Measurements from ENCODE around the gene PAX8.

Gene PAX8

DNA sequence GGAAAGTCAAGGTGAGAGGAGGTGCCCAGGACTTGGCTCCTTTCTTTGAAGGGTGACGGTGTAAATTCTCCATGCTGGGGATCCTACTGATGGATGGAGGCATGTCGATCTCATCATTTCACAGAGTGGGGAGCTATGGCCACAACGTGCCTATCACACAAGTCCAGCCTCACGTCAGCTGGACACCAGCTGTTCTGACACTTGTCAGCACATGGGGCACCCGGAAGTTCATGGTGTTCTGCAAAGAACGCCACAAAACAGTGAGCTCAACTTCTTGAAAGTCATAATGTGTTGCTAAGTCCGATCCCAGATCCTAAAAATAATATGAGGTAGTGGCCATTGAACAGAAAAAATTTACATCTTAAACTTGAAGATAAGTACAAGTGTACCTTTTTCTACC lies 12.3 kb downstream of the PAX8 start:
- Histone ChIP-seq H3K9ac (ENCODE audit: low read depth, low read length) (no peak overlapping the region), H3K36me3 (ENCODE audit: insufficient read depth, low read length) (no peaks in the 10 kb centered on the region), H3K9me3 (ENCODE audit: control insufficient read depth, insufficient read depth, low read length) (no peaks in the 10 kb centered on the region), H3K4me1 (ENCODE audit: insufficient read depth, low read length) (no peaks in the 10 kb centered on the region)

DNA sequence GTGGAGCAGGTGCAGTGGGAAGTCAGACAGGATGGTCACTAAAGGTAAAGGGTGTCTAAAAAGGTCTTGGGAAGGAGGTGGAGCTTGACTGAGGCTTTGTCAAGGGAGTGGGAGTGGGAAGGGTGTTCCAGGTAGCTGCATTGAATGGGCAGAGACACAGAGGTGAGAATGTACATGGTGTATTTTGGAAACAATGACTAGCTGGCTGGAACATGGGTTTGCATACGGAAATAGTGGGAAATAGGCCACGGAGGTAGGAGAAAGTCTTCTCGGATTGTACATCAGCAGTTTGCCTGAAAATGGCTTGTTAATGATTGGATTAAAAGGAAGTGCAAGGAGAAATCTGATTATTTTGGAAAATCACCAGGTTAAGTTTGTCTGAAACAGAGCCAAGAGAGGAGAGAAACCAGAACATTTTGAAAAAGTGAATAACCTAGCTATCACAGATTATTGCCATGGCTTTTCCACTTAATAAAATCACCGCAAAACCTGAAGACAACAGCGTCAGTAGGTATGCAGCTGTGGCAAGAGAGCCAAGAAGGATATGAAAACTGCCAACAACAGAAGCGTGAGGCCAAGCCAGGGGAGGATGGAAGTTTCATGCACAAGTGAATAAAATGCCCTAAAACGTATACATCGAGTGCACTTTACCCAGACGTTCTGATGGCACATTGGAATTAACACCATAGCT lies 13.9 kb downstream of the PAX8 start:
- Histone ChIP-seq H3K36me3 (ENCODE audit: insufficient read depth, low read length) (no peaks in the 10 kb centered on the region), H3K4me1 (ENCODE audit: insufficient read depth, low read length) (no peaks in the 10 kb centered on the region), H3K9me3 (ENCODE audit: control insufficient read depth, insufficient read depth, low read length) (no peaks in the 10 kb centered on the region), H3K9ac (ENCODE audit: low read depth, low read length) (no peak overlapping the region)

DNA sequence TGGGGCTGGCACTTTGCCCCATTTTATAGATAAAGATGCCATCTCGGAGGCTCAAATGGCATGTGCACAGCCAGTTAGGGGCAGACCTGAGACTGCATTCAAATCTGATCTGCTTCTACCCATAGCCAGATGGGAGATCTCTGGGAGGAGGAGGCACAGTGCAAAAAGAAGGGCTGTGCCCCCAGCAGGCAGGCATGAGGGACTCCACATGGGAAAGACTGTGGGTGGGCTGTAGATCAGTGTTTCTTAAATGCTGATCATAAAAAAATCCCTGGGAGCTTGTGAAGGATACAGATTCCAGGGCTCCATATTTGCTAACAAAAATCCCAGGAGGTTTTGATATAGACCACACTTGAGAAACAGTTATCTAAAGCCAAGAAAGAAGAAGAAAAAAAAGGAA lies 15.2 kb downstream of the PAX8 start:
- no peak overlapping the region for H3K9ac ChIP-seq (ENCODE audit: low read depth, low read length)
- no peaks in the 10 kb centered on the region for H3K4me1 ChIP-seq (ENCODE audit: insufficient read depth, low read length)
- H3K36me3 ChIP-seq (ENCODE audit: insufficient read depth, low read length): no peaks in the 10 kb centered on the region
- H3K9me3 ChIP-seq (ENCODE audit: control insufficient read depth, insufficient read depth, low read length): no peaks in the 10 kb centered on the region

DNA sequence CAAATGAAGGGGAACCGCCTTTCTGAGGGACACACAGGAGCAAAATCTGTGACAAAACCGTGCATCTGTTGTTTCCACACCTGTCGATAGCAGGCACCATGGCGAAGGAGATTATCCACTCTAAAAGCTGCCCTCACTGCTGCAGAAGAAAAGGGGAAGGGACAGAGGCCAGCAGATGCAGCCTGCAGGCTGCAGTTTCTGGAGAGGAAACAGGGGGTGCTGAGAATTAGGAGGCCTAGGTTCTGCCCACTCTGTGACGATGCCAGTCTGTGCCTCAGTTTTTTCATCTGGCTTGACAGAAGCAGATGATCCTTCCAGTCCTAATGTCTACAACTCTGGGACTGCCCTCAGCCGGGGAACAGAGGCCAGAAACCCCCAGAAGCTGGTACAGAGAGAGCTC lies 17.7 kb downstream of the PAX8 start:
- no peaks in the 10 kb centered on the region for H3K36me3 ChIP-seq (ENCODE audit: insufficient read depth, low read length)
- no peaks in the 10 kb centered on the region for H3K9me3 ChIP-seq (ENCODE audit: control insufficient read depth, insufficient read depth, low read length)
- no peaks in the 10 kb centered on the region for H3K4me1 ChIP-seq (ENCODE audit: insufficient read depth, low read length)
- no peak overlapping the region for H3K9ac ChIP-seq (ENCODE audit: low read depth, low read length)

DNA sequence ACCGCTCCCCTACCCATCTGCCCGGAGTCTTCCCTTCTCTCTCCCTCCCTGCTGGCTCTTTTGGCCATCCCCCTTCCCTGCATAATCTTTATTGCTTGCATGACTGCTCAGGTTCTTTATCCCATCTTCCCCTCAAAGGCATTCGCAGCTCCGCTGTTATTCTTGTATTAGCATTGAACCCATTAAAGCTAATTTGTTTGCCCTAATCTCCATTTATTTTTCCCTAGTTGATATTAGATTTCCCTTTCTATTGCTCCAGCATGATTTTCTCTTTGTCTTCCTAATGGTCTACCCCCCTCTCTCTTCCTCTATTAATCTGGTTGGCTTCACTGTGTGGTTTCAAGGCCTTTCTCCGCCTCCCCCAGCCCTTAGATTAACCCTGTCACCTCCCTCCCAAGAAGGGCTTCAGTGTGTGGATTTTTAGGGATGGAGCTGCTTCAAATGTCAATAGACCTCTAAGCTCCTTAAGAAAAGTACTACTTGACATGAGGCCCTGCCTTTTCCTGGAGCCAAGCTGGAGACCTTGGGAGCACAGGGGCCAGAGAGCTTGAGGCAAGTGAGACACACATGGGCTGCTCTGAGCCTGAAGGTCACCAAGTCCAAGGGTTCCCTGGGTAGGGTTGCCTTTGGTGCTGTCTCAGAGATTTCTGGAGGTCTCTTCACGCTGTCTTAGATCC lies 20.1 kb downstream of the PAX8 start:
- H3K4me1 ChIP-seq (ENCODE audit: insufficient read depth, low read length): no peaks in the 10 kb centered on the region
- no peaks in the 10 kb centered on the region for H3K9me3 ChIP-seq (ENCODE audit: control insufficient read depth, insufficient read depth, low read length)
- no peaks in the 10 kb centered on the region for H3K36me3 ChIP-seq (ENCODE audit: insufficient read depth, low read length)
- H3K9ac ChIP-seq (ENCODE audit: low read depth, low read length): no peak overlapping the region

DNA sequence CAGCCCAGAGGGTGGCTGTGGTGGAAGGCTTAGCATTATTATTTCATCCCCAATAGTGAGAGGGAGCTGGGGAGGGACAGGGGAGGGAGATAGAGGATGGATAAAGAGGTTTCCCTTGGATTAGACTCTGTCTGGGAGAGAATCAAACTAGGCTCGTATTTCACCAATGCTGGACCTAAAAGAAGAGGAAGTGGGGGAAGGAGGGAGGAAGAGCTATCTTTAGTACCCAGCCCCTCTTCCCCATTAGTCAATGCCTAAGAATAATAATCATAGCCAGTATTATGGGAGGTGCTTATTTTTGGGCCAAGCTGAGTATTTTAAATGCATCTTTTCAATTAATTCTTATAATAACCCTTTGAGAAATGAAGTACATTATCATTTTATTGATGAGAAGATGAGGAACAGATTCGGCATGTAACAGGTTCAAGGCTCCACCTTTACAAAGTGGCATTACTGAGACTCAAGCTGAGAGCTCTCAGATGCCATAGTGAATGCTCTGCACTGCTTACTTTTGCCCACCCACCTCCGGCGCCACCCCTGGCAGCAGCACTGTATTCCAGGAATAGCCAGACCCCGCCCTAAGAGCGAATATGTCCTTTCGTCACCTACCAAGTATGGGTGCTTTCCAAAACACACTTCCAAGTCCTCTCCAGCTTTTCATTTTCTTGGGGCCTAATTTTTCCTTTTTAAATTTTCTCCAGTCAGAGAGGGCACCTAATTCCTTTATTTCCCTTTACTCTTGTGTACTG lies 21.0 kb downstream of the PAX8 start:
- Histone ChIP-seq H3K36me3 (ENCODE audit: insufficient read depth, low read length) (no peaks in the 10 kb centered on the region), H3K9me3 (ENCODE audit: control insufficient read depth, insufficient read depth, low read length) (no peaks in the 10 kb centered on the region), H3K4me1 (ENCODE audit: insufficient read depth, low read length) (no peaks in the 10 kb centered on the region), H3K9ac (ENCODE audit: low read depth, low read length) (no peak overlapping the region)

DNA sequence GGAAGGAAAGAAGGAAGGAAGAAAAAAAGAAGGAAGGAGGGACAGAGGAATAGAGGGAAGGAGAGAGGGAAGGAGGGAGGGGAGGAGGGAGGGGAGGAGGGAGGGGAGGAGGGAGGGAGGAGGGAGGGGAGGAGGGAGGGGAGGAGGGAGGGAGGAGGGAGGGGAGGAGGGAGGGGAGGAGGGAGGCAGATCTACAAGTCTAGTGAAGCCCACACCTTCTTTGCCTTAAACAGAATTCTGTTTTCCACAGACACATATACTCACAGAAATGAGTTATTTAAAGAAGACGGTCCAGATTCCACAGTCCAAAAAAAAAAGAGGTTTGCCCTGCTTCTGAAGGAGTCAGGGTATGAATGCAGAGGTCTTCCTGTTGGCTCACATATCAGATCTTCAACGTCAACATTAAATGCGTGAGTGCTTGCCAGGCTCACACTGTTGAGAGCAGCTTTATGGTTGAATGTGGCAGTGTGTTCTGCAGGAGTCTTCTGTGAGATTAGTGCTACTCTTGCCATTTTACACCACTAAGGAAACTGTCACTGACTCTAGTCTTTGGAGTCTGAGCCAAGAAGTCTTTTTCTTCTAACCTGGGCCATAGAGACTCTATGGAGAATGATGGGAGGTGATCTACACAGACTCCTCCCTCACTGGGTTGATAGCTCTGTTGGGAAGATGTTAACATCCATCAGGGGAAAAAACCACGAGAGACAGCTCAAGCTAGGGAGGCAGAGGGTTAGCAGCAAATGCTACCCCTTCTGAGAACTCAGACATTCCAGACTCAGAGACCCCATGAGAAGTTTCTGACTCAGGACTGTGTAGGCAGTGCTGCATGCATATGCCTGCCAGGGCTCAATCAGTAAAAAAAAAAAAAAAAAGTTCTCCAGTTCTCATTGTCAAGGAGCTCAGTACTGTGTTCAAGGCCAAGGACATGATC lies 23.3 kb downstream of the PAX8 start:
- Histone ChIP-seq H3K36me3 (ENCODE audit: insufficient read depth, low read length) (no peaks in the 10 kb centered on the region), H3K9me3 (ENCODE audit: control insufficient read depth, insufficient read depth, low read length) (no peaks in the 10 kb centered on the region), H3K9ac (ENCODE audit: low read depth, low read length) (no peak overlapping the region), H3K4me1 (ENCODE audit: insufficient read depth, low read length) (no peaks in the 10 kb centered on the region)

DNA sequence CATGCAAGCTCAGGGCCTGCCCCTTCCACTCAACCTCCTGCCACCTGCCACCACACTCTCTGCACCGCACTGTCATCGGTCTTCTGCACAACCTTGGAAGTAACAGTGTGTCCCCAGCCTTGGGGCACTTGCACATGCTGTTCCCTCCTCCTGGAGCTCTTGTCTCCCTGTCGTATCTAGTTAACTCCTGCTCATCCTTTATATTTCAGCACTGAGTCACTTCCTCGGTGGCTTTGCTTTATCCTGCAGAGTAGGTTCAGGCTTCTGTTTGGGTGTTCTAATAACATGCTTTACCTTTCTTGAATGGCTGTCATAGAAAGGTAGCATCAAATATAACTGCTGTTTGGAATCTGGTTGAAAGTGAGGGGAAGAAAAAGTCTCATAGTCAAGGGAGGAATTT lies 25.3 kb downstream of the PAX8 start:
- no peaks in the 10 kb centered on the region for H3K9me3 ChIP-seq (ENCODE audit: control insufficient read depth, insufficient read depth, low read length)
- no peaks in the 10 kb centered on the region for H3K36me3 ChIP-seq (ENCODE audit: insufficient read depth, low read length)
- H3K9ac ChIP-seq (ENCODE audit: low read depth, low read length): no peak overlapping the region
- H3K4me1 ChIP-seq (ENCODE audit: insufficient read depth, low read length): no peaks in the 10 kb centered on the region

DNA sequence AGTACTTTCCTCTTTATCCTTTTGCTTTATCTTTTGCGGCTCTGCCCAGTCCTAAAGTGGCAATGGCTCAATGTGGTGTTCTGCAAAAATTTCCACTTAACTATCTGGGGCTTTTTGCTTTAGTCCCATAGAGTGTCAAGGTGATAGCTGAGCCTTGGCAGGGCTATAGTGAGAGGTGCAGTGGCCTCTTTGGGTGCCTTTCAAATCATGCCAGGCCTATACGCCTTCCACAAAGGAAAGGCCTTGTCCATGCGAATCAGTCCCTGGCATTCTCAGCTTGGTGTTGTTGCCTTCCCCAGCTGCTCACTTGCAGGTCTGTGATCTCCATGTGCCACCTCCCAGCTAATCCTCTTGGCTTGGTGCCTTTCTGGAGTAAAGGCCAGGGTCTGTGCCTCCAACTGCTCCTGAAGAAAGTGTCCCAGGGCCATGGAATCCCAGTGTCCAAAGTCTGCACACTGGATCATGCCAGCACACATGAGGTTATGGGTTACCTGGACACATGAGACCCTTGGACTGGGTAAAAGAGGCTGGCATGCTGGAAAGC lies 26.6 kb downstream of the PAX8 start:
- Histone ChIP-seq H3K4me1 (ENCODE audit: insufficient read depth, low read length) (no peaks in the 10 kb centered on the region), H3K36me3 (ENCODE audit: insufficient read depth, low read length) (no peaks in the 10 kb centered on the region), H3K9ac (ENCODE audit: low read depth, low read length) (no peak overlapping the region), H3K9me3 (ENCODE audit: control insufficient read depth, insufficient read depth, low read length) (no peaks in the 10 kb centered on the region)

DNA sequence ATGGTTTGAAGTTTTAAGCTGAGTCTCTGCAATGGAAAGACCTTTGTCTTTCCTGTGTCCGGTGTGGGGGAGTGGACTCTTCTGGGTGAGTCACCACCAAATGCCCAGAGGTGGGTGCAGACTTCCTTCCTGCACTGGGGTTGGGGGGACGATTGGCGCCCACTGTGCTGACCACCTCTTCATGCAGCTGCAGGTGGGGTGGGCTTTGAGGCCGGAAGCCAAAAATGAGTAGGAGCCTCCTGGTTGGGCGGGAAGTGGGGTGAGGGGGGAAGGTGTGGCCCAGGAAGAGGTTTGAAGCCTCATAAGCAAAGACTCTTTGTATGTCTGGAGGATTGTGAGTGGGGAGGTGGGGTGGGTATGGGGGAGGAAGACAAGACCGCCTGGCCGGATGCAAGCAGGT lies 27.6 kb downstream of the PAX8 start:
- Histone ChIP-seq H3K9ac (ENCODE audit: low read depth, low read length) (no peak overlapping the region), H3K36me3 (ENCODE audit: insufficient read depth, low read length) (no peaks in the 10 kb centered on the region), H3K4me1 (ENCODE audit: insufficient read depth, low read length) (no peaks in the 10 kb centered on the region), H3K9me3 (ENCODE audit: control insufficient read depth, insufficient read depth, low read length) (no peaks in the 10 kb centered on the region)

DNA sequence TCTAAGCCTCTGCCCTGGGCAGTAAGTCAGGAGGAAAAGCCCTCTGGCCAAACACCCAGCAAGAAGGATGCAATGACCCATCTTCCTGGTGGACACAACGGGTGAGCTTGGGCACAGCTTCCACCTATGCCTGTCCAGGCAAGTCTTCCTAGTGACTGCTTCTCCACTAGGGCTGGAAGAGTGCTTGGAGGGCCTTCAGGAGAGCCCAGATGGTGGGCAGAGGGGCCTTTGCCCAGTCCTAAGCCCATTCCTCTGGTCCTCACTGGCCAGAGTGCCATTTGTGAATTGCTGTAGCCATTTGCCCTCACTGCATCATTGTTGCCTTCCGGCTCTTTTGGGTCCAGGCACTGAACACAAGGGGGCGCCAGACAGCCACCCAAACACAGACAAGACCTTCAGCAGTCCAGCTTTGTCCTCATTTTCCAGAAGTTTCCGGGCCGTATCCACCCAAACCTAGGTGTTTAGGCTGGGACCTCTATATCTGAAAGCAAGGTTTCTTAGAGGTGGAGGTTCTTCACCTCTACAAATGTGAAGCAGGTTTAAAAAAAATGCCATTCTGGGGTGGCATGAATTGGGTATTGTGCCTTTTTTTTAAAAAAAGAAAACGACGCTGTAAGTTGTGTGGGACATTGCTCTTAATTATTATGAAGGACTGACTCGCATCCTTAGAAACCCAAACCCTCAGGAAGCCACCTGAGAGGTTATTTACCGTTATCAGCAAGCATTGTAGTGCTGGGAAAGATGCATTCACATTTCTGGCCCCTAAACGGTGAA lies 29.5 kb downstream of the PAX8 start:
- H3K9ac ChIP-seq (ENCODE audit: low read depth, low read length): no peak overlapping the region
- H3K9me3 ChIP-seq (ENCODE audit: control insufficient read depth, insufficient read depth, low read length): no peaks in the 10 kb centered on the region
- peaks cover 6% of the 10 kb centered on the region; the same call in 1 of the 2 replicates for H3K4me1 ChIP-seq (ENCODE audit: insufficient read depth, low read length)
- no peaks in the 10 kb centered on the region for H3K36me3 ChIP-seq (ENCODE audit: insufficient read depth, low read length)

DNA sequence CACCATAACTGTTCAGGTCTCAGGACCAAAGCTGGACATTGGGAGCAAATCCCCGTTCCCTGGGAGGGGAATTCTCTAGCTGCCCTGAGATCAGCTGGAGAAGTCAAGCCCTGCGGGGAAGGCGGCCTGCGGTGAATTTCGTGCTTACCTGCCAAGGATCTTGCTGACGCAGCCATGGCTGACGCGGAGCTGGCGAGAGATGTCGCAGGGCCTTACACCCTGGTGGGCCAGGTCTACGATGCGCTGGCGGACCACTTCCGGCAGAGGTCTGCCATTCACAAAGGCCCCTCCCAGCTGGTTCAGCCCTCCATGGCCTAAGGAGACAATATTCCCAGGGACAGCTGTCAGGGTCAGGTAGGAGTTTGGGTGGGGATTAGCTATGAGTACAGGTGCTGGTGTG lies 32.1 kb downstream of the PAX8 start:
- H3K9me3 ChIP-seq (ENCODE audit: control insufficient read depth, insufficient read depth, low read length): no peaks in the 10 kb centered on the region
- no peak overlapping the region for H3K9ac ChIP-seq (ENCODE audit: low read depth, low read length)
- no peaks in the 10 kb centered on the region for H3K36me3 ChIP-seq (ENCODE audit: insufficient read depth, low read length)
- H3K4me1 ChIP-seq (ENCODE audit: insufficient read depth, low read length): peaks cover 6% of the 10 kb centered on the region; the same call in 1 of the 2 replicates

DNA sequence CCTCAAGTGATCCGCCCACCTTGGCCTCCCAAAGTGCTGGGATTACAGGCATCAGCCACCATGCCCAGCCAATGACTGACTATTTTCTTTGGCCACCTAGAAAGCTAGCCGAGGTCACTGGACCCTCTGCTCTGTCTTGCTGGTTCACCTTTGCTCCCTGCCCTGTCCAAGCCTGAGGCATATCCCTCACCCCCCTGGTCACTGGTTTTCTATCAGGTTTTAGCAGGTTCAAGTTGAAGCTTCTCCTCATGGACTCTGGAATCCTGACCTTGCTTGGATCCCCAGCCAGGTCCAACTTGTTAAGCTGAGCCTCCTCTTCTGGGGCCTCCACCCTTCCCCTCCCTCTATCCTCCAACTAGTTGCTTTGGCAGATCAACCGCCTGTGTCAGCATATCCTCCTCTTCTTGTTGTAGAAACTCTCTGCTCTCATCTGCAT lies 33.4 kb downstream of the PAX8 start:
- H3K4me1 ChIP-seq (ENCODE audit: insufficient read depth, low read length): peaks cover 15% of the 10 kb centered on the region; the same call in 1 of the 2 replicates
- H3K9ac ChIP-seq (ENCODE audit: low read depth, low read length): no peak overlapping the region
- no peaks in the 10 kb centered on the region for H3K9me3 ChIP-seq (ENCODE audit: control insufficient read depth, insufficient read depth, low read length)
- no peaks in the 10 kb centered on the region for H3K36me3 ChIP-seq (ENCODE audit: insufficient read depth, low read length)
